Neuronal stem cell (in vitro differentiated cells): ENCODE results near the gene PABPC4L.
"Not testable (repeated sequence)": the region's sequence is repeated elsewhere in the genome, so short reads cannot be mapped to it uniquely, and the experiment has no call there.

ENCODE experiments used
- DNase-seq: peaks from one replicate; pipeline ENCODE4 v3.0.0-alpha.2; 2013; ENCODE audit warnings: low spot score
- H2AFZ ChIP-seq: one replicate; pipeline ENCODE4 v1.6.1; 2013; ENCODE audit warnings: mild to moderate bottlenecking, low read length, inconsistent platforms
- H2AK5ac ChIP-seq: 2 replicates; pipeline ENCODE4 v1.6.1; 2013; ENCODE audit warnings: low read depth, mild to moderate bottlenecking, inconsistent platforms, low read length, moderate library complexity, mixed read lengths
- H2BK120ac ChIP-seq: 2 replicates; pipeline ENCODE4 v1.6.1; 2013; ENCODE audit warnings: low read depth, mild to moderate bottlenecking, inconsistent platforms, low read length, moderate library complexity, mixed read lengths
- H2BK12ac ChIP-seq: one replicate; pipeline ENCODE4 v1.6.1; 2013; ENCODE audit warnings: low read length, inconsistent platforms
- H2BK15ac ChIP-seq: 2 replicates; pipeline ENCODE4 v1.6.1; 2013; ENCODE audit warnings: mild to moderate bottlenecking, low read length, inconsistent platforms, mixed read lengths
- H2BK5ac ChIP-seq: one replicate; pipeline ENCODE4 v1.6.1; 2013; ENCODE audit warnings: inconsistent platforms, mild to moderate bottlenecking, low read length, moderate library complexity
- H3K14ac ChIP-seq: one replicate; pipeline ENCODE4 v1.6.1; 2013; ENCODE audit warnings: low read length, inconsistent platforms
- H3K18ac ChIP-seq: 2 replicates; pipeline ENCODE4 v1.6.1; 2013; ENCODE audit warnings: low read length, inconsistent platforms
- H3K23ac ChIP-seq: 2 replicates; pipeline ENCODE4 v1.6.1; 2013; ENCODE audit warnings: low read depth, mild to moderate bottlenecking, mixed read lengths, low read length, inconsistent platforms; ENCODE audit not compliant: poor library complexity
- H3K27ac ChIP-seq: replicated peaks from 3 replicates; pipeline ENCODE4 v1.5.1; 2013; ENCODE audit warnings: low read length, inconsistent platforms
- H3K27me3 ChIP-seq, 3 experiments: 2 replicates each; pipeline ENCODE4 v1.6.1; 2013; ENCODE audit warnings: low read length in 3 of 3, mild to moderate bottlenecking in 2 of 3, inconsistent platforms in 1 of 3, low read depth in 1 of 3, mixed read lengths in 1 of 3, moderate library complexity in 1 of 3; ENCODE audit not compliant: control insufficient read depth in 3 of 3, insufficient read depth in 3 of 3
- H3K36me3 ChIP-seq, 2 donors: replicated peaks in 1 of 2; 2 replicates each; pipeline ENCODE4 v1.6.1; 2013; ENCODE audit warnings: low read length in 2 of 2; ENCODE audit not compliant: control insufficient read depth in 2 of 2, insufficient read depth in 2 of 2
- H3K4ac ChIP-seq: 2 replicates; pipeline ENCODE4 v1.6.1; 2013; ENCODE audit warnings: inconsistent platforms, mild to moderate bottlenecking, low read length, moderate library complexity
- H3K4me1 ChIP-seq, 2 donors: 1 replicate in 1 of 2; 2 replicates in 1 of 2; pipeline ENCODE4 v1.6.1; 2013; ENCODE audit warnings: low read length in 2 of 2, low read depth in 1 of 2; ENCODE audit not compliant: control insufficient read depth in 2 of 2, insufficient read depth in 1 of 2
- H3K4me2 ChIP-seq: one replicate; pipeline ENCODE4 v1.6.1; 2013; ENCODE audit warnings: mild to moderate bottlenecking, low read length, inconsistent platforms; ENCODE audit not compliant: insufficient read depth, poor library complexity, severe bottlenecking
- H3K4me3 ChIP-seq, 2 donors: 2 replicates each; pipeline ENCODE4 v1.5.1; 2013; ENCODE audit warnings: low read length in 2 of 2, mild to moderate bottlenecking in 2 of 2, inconsistent platforms in 1 of 2, moderate library complexity in 1 of 2
- H3K79me1 ChIP-seq: one replicate; pipeline ENCODE4 v1.6.1; 2013; ENCODE audit warnings: low read depth, mild to moderate bottlenecking, inconsistent platforms, low read length, moderate library complexity
- H3K9ac ChIP-seq: one replicate; pipeline ENCODE4 v1.6.1; 2013; ENCODE audit warnings: mild to moderate bottlenecking, low read depth, low read length, inconsistent platforms; ENCODE audit not compliant: poor library complexity
- H3K9me3 ChIP-seq, 2 donors: replicated peaks in 1 of 2; 2 replicates each; pipeline versions ENCODE3 to v1.6.1; 2013; ENCODE audit warnings: low read length in 2 of 2, mild to moderate bottlenecking in 2 of 2, inconsistent platforms in 1 of 2, low read depth in 1 of 2, mixed read lengths in 1 of 2, moderate library complexity in 1 of 2; ENCODE audit not compliant: control insufficient read depth in 2 of 2, insufficient read depth in 1 of 2
- H4K8ac ChIP-seq: one replicate; pipeline ENCODE4 v1.6.1; 2013; ENCODE audit warnings: low read depth, mild to moderate bottlenecking, inconsistent platforms, low read length, moderate library complexity
- H4K91ac ChIP-seq: one replicate; pipeline ENCODE4 v1.6.1; 2013; ENCODE audit warnings: low read length, low read depth, mild to moderate bottlenecking, inconsistent platforms; ENCODE audit not compliant: poor library complexity
- WGBS, 2 donors: extraction: QIAGEN DNeasy Blood & Tissue Kit; methylation state at CpG; one replicate each; pipeline ENCODE4 v1.1.7; 2013; ENCODE audit warnings: missing lambda C conversion rate in 2 of 2, mixed read lengths in 1 of 2; ENCODE audit not compliant: insufficient read length in 2 of 2, insufficient replicate concordance in 1 of 2; ENCODE audit errors: extremely low coverage in 2 of 2; 5-methylcytosine and 5-hydroxymethylcytosine counted together

The PABPC4L gene

GRCh38 chr4:134219043-134219442 is 17.5 kb upstream of the PABPC4L start:
- Histone ChIP-seq H2BK15ac (no peak overlapping the region), H3K27me3 (no peaks in the 10 kb centered on the region), H2BK5ac (no peak overlapping the region), H3K79me1 (no peaks in the 10 kb centered on the region), H3K4me3 (no peak overlapping the region), H3K9me3 (no peaks in the 10 kb centered on the region), H3K23ac (no peak overlapping the region), H2AK5ac (no peak overlapping the region), H3K18ac (no peak overlapping the region), H2AFZ (no peak overlapping the region), H3K14ac (no peak overlapping the region), H3K4me2 (no peak overlapping the region), H2BK12ac (no peak overlapping the region), H4K8ac (no peak overlapping the region), H2BK120ac (no peak overlapping the region), H3K4ac (no peak overlapping the region), H3K9ac (no peak overlapping the region), H4K91ac (no peak overlapping the region), H3K27ac (no peak overlapping the region), H3K36me3 (no peaks in the 10 kb centered on the region), H3K4me1 (no peaks in the 10 kb centered on the region)
- WGBS, 2 donors, result no CpG with 5 or more reads among the region's 3 CpGs
- DNase-seq, result no peak

- no peak overlapping the region for H3K4me3 ChIP-seq
- H2BK5ac ChIP-seq, result no peak overlapping the region
- H2BK15ac ChIP-seq, result no peak overlapping the region
- whole genome bisulfite sequencing, 2 donors, result no CpG with 5 or more reads among the region's 1 CpG
- H3K23ac ChIP-seq, result no peak overlapping the region
- no peak overlapping the region for H3K18ac ChIP-seq
- no peak overlapping the region for H2BK12ac ChIP-seq
- no peaks in the 10 kb centered on the region for H3K36me3 ChIP-seq
- no peaks in the 10 kb centered on the region for H3K79me1 ChIP-seq
- H3K4me2 ChIP-seq, result no peak overlapping the region
- H3K4ac ChIP-seq, result no peak overlapping the region
- no peak overlapping the region for H4K8ac ChIP-seq
- no peak overlapping the region for H3K27ac ChIP-seq
- H3K4me1 ChIP-seq, result no peaks in the 10 kb centered on the region
- no peak for DNase-seq
- no peak overlapping the region for H4K91ac ChIP-seq
- no peaks in the 10 kb centered on the region for H3K9me3 ChIP-seq
- H2AFZ ChIP-seq, result no peak overlapping the region
- H3K9ac ChIP-seq, result no peak overlapping the region
- H2AK5ac ChIP-seq, result no peak overlapping the region
- no peak overlapping the region for H2BK120ac ChIP-seq
- no peak overlapping the region for H3K14ac ChIP-seq
- H3K27me3 ChIP-seq, result no peaks in the 10 kb centered on the region
Observed at GRCh38 chr4:134216411-134216810, 14.8 kb upstream of the PABPC4L start.

GRCh38 chr4:134215620-134216344 is 14.2 kb upstream of the PABPC4L start:
- no peaks in the 10 kb centered on the region for H3K9me3 ChIP-seq
- no peak overlapping the region for H3K23ac ChIP-seq
- no peak overlapping the region for H2AFZ ChIP-seq
- no peaks in the 10 kb centered on the region for H3K36me3 ChIP-seq
- no peak overlapping the region for H3K27ac ChIP-seq
- H3K4me1 ChIP-seq, result no peaks in the 10 kb centered on the region
- H2BK5ac ChIP-seq, result no peak overlapping the region
- H4K91ac ChIP-seq, result no peak overlapping the region
- no peak overlapping the region for H2AK5ac ChIP-seq
- H3K4me2 ChIP-seq, result no peak overlapping the region
- no peak overlapping the region for H2BK15ac ChIP-seq
- no peak overlapping the region for H3K4me3 ChIP-seq
- H3K14ac ChIP-seq, result no peak overlapping the region
- no peak overlapping the region for H3K18ac ChIP-seq
- H3K9ac ChIP-seq, result no peak overlapping the region
- no peak overlapping the region for H3K4ac ChIP-seq
- no peak for DNase-seq
- WGBS, 2 donors, result no CpG with 5 or more reads among the region's 2 CpGs
- no peaks in the 10 kb centered on the region for H3K27me3 ChIP-seq
- H2BK12ac ChIP-seq, result no peak overlapping the region
- no peak overlapping the region for H4K8ac ChIP-seq
- no peaks in the 10 kb centered on the region for H3K79me1 ChIP-seq
- no peak overlapping the region for H2BK120ac ChIP-seq

GRCh38 chr4:134207955-134208354 is 6.4 kb upstream of the PABPC4L start:
- not testable (repeated sequence) for H3K27ac ChIP-seq, H3K4me3 ChIP-seq, H2AK5ac ChIP-seq, H3K27me3 ChIP-seq, H3K23ac ChIP-seq, H4K8ac ChIP-seq, H4K91ac ChIP-seq, H2BK120ac ChIP-seq, H3K4me1 ChIP-seq, H2AFZ ChIP-seq, H3K9ac ChIP-seq, H2BK5ac ChIP-seq, H3K36me3 ChIP-seq, H2BK12ac ChIP-seq, H3K4me2 ChIP-seq, H3K79me1 ChIP-seq, H3K4ac ChIP-seq, H2BK15ac ChIP-seq, DNase-seq, H3K9me3 ChIP-seq, H3K14ac ChIP-seq, H3K18ac ChIP-seq
- no CpG with 5 or more reads among the region's 11 CpGs for WGBS, 2 donors
